Bladder microvascular endothelial cell (primary cell): ENCODE data around the gene KCNK15. TPM values are rescaled to one million over a fixed set of nuclear protein-coding genes. Genes with fewer than 3 reads are reported as not detected.

Experiments used
- total RNA-seq: library from RNA; depleted of rRNA; stranded (reverse); fragments of >200 nt; gene quantifications from 2 replicates; pipeline ENCODE4 v1.2.3, GENCODE V29; 2014

KCNK15 gene
- total RNA-seq = 0.06 TPM in 1 of 2 replicates, not detected in the other

GRCh38 chr20:44745598-44746366 is at the start of gene KCNK15:
Gene KCNK15 (plus strand): TSS chr20:44745865. CDS start chr20:44745911, 46 bp downstream.

DNA sequence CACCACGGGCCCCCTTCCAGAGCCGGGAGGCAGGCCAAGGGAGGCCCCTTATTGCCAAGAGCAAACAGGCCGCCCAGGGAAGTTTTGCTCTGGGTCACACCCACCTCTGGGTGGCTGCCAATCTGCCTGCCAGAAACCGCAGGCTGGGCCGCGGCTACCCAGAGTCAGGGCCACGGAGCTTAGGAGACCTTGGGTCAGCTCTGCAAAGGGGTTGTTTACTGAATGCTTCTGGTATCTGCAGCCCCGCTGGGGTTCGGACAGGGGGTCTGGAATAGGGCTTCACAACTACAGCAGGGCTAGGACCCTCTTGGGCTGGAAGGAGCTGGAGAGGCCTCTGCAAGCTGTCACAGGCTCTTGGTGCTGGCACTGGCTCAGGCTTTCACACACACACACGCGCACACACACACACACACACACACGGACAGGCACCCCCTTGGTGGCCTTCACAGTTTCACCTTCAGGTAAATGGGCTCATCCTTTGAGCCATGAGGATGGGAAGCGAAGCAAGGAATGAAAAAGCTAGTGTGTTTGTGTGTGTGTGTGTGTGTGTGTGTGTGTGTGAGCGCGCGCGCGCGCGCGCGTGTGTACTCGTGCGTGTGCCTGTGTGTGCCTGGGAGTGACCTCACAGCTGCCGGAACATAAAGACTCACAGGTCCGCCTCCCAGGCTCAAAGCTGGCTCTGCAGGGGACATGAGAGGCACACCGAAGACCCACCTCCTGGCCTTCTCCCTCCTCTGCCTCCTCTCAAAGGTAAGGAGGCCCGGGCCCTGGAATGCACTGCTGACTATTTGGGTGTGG is 30.8 kb upstream of the KCNK15 start, which contains the start of gene CCN5:
CCN5 (plus strand) TSS at position 669 of the 798 bp plus-strand sequence; CDS start at position 691, 22 bp downstream.

Other genes starting within 250 kb of the KCNK15 start
- 96.7 and 97.1 TPM in 2 replicates for gene SERINC3, start 223.8 kb upstream of the KCNK15 start, total RNA-seq
- 128 and 172 TPM in 2 replicates for gene PKIG, start 163.3 kb upstream of the KCNK15 start, total RNA-seq
- gene ADA, start 94.2 kb upstream of the KCNK15 start, total RNA-seq = 10.4 and 20.2 TPM in 2 replicates
- not detected in 2 replicates for gene CCN5, start 30.5 kb upstream of the KCNK15 start, total RNA-seq
- not detected in 2 replicates for gene RIMS4, start 64.7 kb downstream of the KCNK15 start, total RNA-seq
- gene YWHAB, start 139.8 kb downstream of the KCNK15 start, total RNA-seq = 82.9 and 133 TPM in 2 replicates
- gene PABPC1L, start 164.2 kb downstream of the KCNK15 start, total RNA-seq = 1.3 and 4.5 TPM in 2 replicates
- 12.3 and 13.0 TPM in 2 replicates for gene TOMM34, start 214.5 kb downstream of the KCNK15 start, total RNA-seq
- gene STK4, start 220.6 kb downstream of the KCNK15 start, total RNA-seq = 13.0 and 29.7 TPM in 2 replicates